IPS-18a (cell line): ENCODE measurements around the gene ASCC3.

ENCODE experiments used
- H3K27ac ChIP-seq: one replicate; pipeline ENCODE4 v1.5.1; 2013; ENCODE audit warnings: low read length
- H3K27me3 ChIP-seq: one replicate; pipeline ENCODE4 v1.6.1; 2013; ENCODE audit warnings: mild to moderate bottlenecking, low read length; ENCODE audit not compliant: control insufficient read depth, insufficient read depth
- H3K36me3 ChIP-seq: one replicate; pipeline ENCODE4 v1.6.1; 2013; ENCODE audit warnings: low read depth, low read length; ENCODE audit not compliant: control insufficient read depth
- H3K4me1 ChIP-seq: one replicate; pipeline ENCODE4 v1.6.1; 2013; ENCODE audit warnings: low read depth, low read length; ENCODE audit not compliant: control insufficient read depth
- H3K4me3 ChIP-seq: one replicate; pipeline ENCODE4 v1.5.1; 2013; ENCODE audit warnings: low read length
- H3K9ac ChIP-seq: one replicate; pipeline ENCODE4 v1.6.1; 2013; ENCODE audit warnings: mild to moderate bottlenecking, low read length, moderate library complexity
- H3K9me3 ChIP-seq: one replicate; pipeline ENCODE4 v1.6.1; 2013; ENCODE audit warnings: low read depth, low read length; ENCODE audit not compliant: control insufficient read depth

The ASCC3 gene

DNA sequence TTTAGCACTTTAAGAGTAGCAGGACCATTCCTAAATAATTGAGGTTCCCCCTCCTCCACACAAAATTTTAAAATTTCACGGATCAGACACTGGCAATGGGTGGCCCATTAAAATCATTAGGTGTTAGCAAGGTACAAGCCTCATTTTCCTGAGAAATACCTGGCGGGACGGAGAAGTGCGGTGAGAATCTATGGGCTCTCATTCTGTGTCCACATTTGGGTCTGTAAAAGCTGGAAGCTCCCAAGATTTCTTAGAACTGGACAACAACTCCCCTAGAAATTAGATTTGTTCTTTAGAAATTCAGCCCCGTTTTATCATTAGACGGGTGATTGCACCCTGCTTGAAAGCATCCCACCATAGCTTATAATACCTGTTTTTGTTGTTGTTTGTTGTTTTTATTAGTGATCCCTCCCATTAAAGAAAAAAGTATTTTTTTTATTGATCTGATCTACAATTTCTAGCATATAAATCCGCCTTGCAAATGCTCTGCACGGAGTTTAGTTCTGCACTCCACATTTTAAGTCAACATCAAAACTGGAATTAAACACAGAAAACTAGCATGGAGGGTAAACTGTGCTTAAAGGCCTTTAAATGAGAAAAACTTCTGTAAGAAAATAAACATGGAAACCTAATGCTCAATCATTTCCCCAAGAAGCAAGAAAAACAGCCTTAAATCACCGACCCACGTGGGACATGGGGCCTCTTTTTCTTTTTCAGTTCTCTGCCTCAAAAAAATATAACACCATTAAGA lies 422.1 kb downstream of the ASCC3 start:
- Histone ChIP-seq H3K27ac (no peak overlapping the region), H3K4me1 (peaks cover 21% of the 10 kb centered on the region), H3K9ac (no peak overlapping the region), H3K27me3 (peaks cover 100% of the 10 kb centered on the region), H3K9me3 (no peaks in the 10 kb centered on the region), H3K4me3 (peak overlapping the region; percentile 31), H3K36me3 (no peaks in the 10 kb centered on the region)
